Head of caudate nucleus (tissue), 42 donors: ENCODE data around the gene SLC13A3.

Experiments
- DNase-seq, 42 donors: peaks; one replicate each; pipeline versions ENCODE4 v3.0.0 to v3.0.0-alpha.2; 2020 to 2021; ENCODE audit warnings: mixed read lengths in 7 of 42
- intact Hi-C: fragments of 100-400 bp; cut with DNase I; formaldehyde crosslinking; loops from one replicate; pipeline ENCODE4 v1.15.0; 2022

SLC13A3 gene

GRCh38 chr20:46572153-46572552 lies 79.1 kb downstream of the SLC13A3 start:
- DNase-seq = peak; percentile 83 to 98 (median 95)
- intact Hi-C loops = loop anchor here (5.0 kb wide), 1 partner anchor 65 kb away; no protein-coding TSS in a partner anchor

GRCh38 chr20:46571418-46571817 lies 79.8 kb downstream of the SLC13A3 start:
- intact Hi-C loops = loop anchor here (5.0 kb wide), 1 partner anchor 66 kb away; no protein-coding TSS in a partner anchor
- DNase-seq = no peak

GRCh38 chr20:46570956-46571355 lies 80.3 kb downstream of the SLC13A3 start:
- intact Hi-C loops = loop anchor here (5.0 kb wide), 1 partner anchor 66 kb away; no protein-coding TSS in a partner anchor
- DNase-seq = no peak

GRCh38 chr20:46569961-46570360 lies 81.3 kb downstream of the SLC13A3 start:
- no peak for DNase-seq
- intact Hi-C loops = loop anchor here (5.0 kb wide), 1 partner anchor 67 kb away; no protein-coding TSS in a partner anchor

- intact Hi-C loops = no loop called here
- peak; percentile 84 to 98 (median 95) for DNase-seq
These were observed 82.6 kb downstream of the SLC13A3 start for GRCh38 chr20:46568570-46569129.

- DNase-seq = peak in 1 of 42 donors; percentile 16
These were observed 85.1 kb downstream of the SLC13A3 start for GRCh38 chr20:46566125-46566524.

GRCh38 chr20:46564241-46564957 lies 86.9 kb downstream of the SLC13A3 start:
- intact Hi-C loops = loop anchor here (5.0 kb wide), 1 partner anchor 118 kb away; no protein-coding TSS in a partner anchor
- DNase-seq = no peak

More at GRCh38 chr20:46566125-46566524, 85.1 kb downstream of the SLC13A3 start:
- intact Hi-C loops = no loop called here

GRCh38 chr20:46563860-46564221 lies 87.4 kb downstream of the SLC13A3 start:
- intact Hi-C loops = loop anchor here (5.0 kb wide), 1 partner anchor 118 kb away; no protein-coding TSS in a partner anchor
- no peak for DNase-seq

- DNase-seq = peak in 33 of 42 donors; percentile 12 to 79 (median 45)
- intact Hi-C loops = loop anchor here (5.0 kb wide), 1 partner anchor 119 kb away; no protein-coding TSS in a partner anchor
These were observed 87.9 kb downstream of the SLC13A3 start for GRCh38 chr20:46563170-46563859.

GRCh38 chr20:46562373-46563169 lies 88.7 kb downstream of the SLC13A3 start:
- intact Hi-C loops = loop anchor here (5.0 kb wide), 1 partner anchor 120 kb away; no protein-coding TSS in a partner anchor
- peak; percentile 63 to 96 (median 86) for DNase-seq

GRCh38 chr20:46562009-46562372 lies 89.3 kb downstream of the SLC13A3 start:
- DNase-seq = peak in 2 of 42 donors; percentile 20 to 25
- intact Hi-C loops = loop anchor here (5.0 kb wide), 1 partner anchor 120 kb away; no protein-coding TSS in a partner anchor

GRCh38 chr20:46559685-46560440 lies 91.4 kb downstream of the SLC13A3 start:
- intact Hi-C loops = loop anchor here (5.0 kb wide), 1 partner anchor 122 kb away; no protein-coding TSS in a partner anchor
- DNase-seq = peak in 26 of 42 donors; percentile 17 to 81 (median 47)

GRCh38 chr20:46559001-46559400 lies 92.3 kb downstream of the SLC13A3 start:
- intact Hi-C loops = no loop called here
- no peak for DNase-seq

GRCh38 chr20:46558511-46558959 lies 92.7 kb downstream of the SLC13A3 start:
- intact Hi-C loops = no loop called here
- DNase-seq = peak in 5 of 42 donors; percentile 34 to 49 (median 38)

- DNase-seq = peak in 1 of 42 donors; percentile 10
- intact Hi-C loops = no loop called here
These were observed 93.9 kb downstream of the SLC13A3 start for GRCh38 chr20:46557231-46557956.

- DNase-seq = no peak
- intact Hi-C loops = no loop called here
These were observed 95.8 kb downstream of the SLC13A3 start for GRCh38 chr20:46555370-46555956.

GRCh38 chr20:46554828-46555227 lies 96.4 kb downstream of the SLC13A3 start:
- DNase-seq = no peak
- intact Hi-C loops = no loop called here
